GM18868 (cell line): ENCODE results near the gene PDX1.
"Not testable (repeated sequence)": the region's sequence is repeated elsewhere in the genome, so short reads cannot be mapped to it uniquely, and the experiment has no call there.

Source experiments
- ATAC-seq: cut with Tn5 transposase; IDR thresholded peaks from one replicate; pipeline ENCODE4 v1.9.1; 2021; ENCODE audit warnings: mild to moderate bottlenecking, moderate library complexity; ENCODE audit not compliant: unreplicated experiment

PDX1 gene

GRCh38 chr13:27954406-27954851 lies 34.6 kb downstream of the PDX1 start:
- ATAC-seq = peak; percentile 31

- ATAC-seq = no peak
These were observed 35.3 kb downstream of the PDX1 start for GRCh38 chr13:27955014-27955591.

- no peak for ATAC-seq
These were observed 36.9 kb downstream of the PDX1 start for GRCh38 chr13:27956576-27957300.

- no peak for ATAC-seq
These were observed 40.2 kb downstream of the PDX1 start for GRCh38 chr13:27959976-27960361.

- no peak for ATAC-seq
These were observed 40.8 kb downstream of the PDX1 start for GRCh38 chr13:27960362-27961226.

GRCh38 chr13:27961227-27962085 lies 41.7 kb downstream of the PDX1 start:
- ATAC-seq = no peak

GRCh38 chr13:27962128-27962841 lies 42.5 kb downstream of the PDX1 start:
- ATAC-seq = no peak

- ATAC-seq = no peak
These were observed 43.2 kb downstream of the PDX1 start for GRCh38 chr13:27962982-27963381.

GRCh38 chr13:27963491-27963890 lies 43.7 kb downstream of the PDX1 start:
- no peak for ATAC-seq

GRCh38 chr13:27964206-27964605 lies 44.4 kb downstream of the PDX1 start:
- ATAC-seq = not testable (repeated sequence)

- no peak for ATAC-seq
These were observed 45.0 kb downstream of the PDX1 start for GRCh38 chr13:27964741-27965323.

GRCh38 chr13:27965343-27965739 lies 45.5 kb downstream of the PDX1 start:
- ATAC-seq = no peak

- no peak for ATAC-seq
These were observed 46.2 kb downstream of the PDX1 start for GRCh38 chr13:27965740-27966640.

- no peak for ATAC-seq
These were observed 46.9 kb downstream of the PDX1 start for GRCh38 chr13:27966641-27967202.

- no peak for ATAC-seq
These were observed 47.5 kb downstream of the PDX1 start for GRCh38 chr13:27967203-27967735.

GRCh38 chr13:27967736-27968315 lies 48.0 kb downstream of the PDX1 start:
- ATAC-seq = no peak

GRCh38 chr13:27968316-27969081 lies 48.7 kb downstream of the PDX1 start:
- ATAC-seq = no peak
